Lower lobe of right lung (tissue), 2 donors: Measurements from ENCODE around the gene B3GALT6. TPM values are rescaled to one million over a fixed set of nuclear protein-coding genes. Genes with fewer than 3 reads are reported as not detected.
"Not testable (repeated sequence)": the region's sequence is repeated elsewhere in the genome, so short reads cannot be mapped to it uniquely, and the experiment has no call there.

Source experiments
- ATAC-seq, 2 donors: fragments of 200-7000 bp; cut with Tn5 transposase; one replicate each; pipeline ENCODE4 v1.9.1; 2020 to 2022; ENCODE audit warnings: mild to moderate bottlenecking in 2 of 2, moderate library complexity in 2 of 2
- DNase-seq: peaks from one replicate; pipeline ENCODE4 v3.0.0-alpha.2; 2020
- H3K27ac ChIP-seq: fragments of 200-600 bp; one replicate; pipeline ENCODE4 v1.8.0; 2022
- H3K27me3 ChIP-seq: fragments of 200-600 bp; one replicate; pipeline ENCODE4 v1.8.0; 2022; ENCODE audit warnings: low read depth
- H3K36me3 ChIP-seq: fragments of 200-600 bp; one replicate; pipeline ENCODE4 v1.8.0; 2022; ENCODE audit warnings: mild to moderate bottlenecking
- H3K4me1 ChIP-seq: fragments of 200-600 bp; one replicate; pipeline ENCODE4 v1.8.0; 2022
- H3K4me3 ChIP-seq: fragments of 200-600 bp; one replicate; pipeline ENCODE4 v1.8.0; 2022; ENCODE audit warnings: mild to moderate bottlenecking
- H3K9me3 ChIP-seq: fragments of 200-600 bp; one replicate; pipeline ENCODE4 v1.8.0; 2022
- intact Hi-C: fragments of 100-400 bp; cut with DNase I; formaldehyde crosslinking; loops from one replicate; pipeline ENCODE4 v1.11.0; 2022
- total RNA-seq: library from RNA; stranded (reverse); fragmentation: NEBNext Ultra II Directional; extraction: Animal tissue kit (Norgen Biotek cat#: 25700); gene quantifications from one replicate; pipeline ENCODE4 v1.2.1, GENCODE V29; 2021
- TF ChIP-seq, protein P1 (sequence below): fragments of 200-600 bp; IDR thresholded peaks from one replicate; pipeline ENCODE4 v1.8.0; 2022; ENCODE audit warnings: antibody characterized with exemption, mild to moderate bottlenecking
- donor health status: DM: no; HTN: yes; CAD: no; lungs with severe emphysema.

B3GALT6 gene
- total RNA-seq, 1 donor from 2014 or later, result 13.7 TPM

DNA sequence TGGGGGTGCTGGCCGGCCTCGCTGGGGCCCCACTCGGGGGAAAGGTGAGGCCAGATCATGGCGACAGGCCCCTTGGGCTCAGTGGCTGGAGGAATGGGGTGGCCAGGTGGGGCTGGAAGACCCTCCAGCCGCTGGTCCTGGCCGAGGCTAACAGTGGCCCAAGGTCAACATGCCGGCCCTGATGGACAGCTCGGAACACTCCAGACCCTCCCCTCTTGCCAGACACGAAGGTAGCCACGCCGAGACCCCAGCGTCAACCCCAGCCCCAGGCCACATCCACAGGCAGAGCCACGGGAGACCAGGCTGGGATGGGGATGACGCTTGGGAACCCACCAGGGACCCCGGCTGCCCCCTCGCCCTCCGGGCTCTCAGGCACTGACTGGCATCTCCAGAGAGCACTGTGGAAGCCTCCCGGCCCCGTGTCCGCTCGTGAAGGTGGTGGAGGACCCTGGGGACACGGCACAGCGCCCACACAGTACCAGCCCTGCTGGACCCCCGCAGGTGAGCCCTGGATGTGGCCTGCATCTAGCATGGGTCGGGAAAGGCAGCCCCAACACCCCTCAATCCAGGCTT lies 15.4 kb downstream of the B3GALT6 start:
- peaks cover 2% of the 10 kb centered on the region for H3K36me3 ChIP-seq
- peaks cover 36% of the 10 kb centered on the region for H3K27me3 ChIP-seq
- H3K27ac ChIP-seq, result no peak overlapping the region
- no peak overlapping the region for H3K4me3 ChIP-seq
- H3K4me1 ChIP-seq, result no peaks in the 10 kb centered on the region
- TF ChIP-seq, protein P1, sequence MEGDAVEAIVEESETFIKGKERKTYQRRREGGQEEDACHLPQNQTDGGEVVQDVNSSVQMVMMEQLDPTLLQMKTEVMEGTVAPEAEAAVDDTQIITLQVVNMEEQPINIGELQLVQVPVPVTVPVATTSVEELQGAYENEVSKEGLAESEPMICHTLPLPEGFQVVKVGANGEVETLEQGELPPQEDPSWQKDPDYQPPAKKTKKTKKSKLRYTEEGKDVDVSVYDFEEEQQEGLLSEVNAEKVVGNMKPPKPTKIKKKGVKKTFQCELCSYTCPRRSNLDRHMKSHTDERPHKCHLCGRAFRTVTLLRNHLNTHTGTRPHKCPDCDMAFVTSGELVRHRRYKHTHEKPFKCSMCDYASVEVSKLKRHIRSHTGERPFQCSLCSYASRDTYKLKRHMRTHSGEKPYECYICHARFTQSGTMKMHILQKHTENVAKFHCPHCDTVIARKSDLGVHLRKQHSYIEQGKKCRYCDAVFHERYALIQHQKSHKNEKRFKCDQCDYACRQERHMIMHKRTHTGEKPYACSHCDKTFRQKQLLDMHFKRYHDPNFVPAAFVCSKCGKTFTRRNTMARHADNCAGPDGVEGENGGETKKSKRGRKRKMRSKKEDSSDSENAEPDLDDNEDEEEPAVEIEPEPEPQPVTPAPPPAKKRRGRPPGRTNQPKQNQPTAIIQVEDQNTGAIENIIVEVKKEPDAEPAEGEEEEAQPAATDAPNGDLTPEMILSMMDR, result no peak
- peak in 1 of 2 donors; percentile 21 for ATAC-seq
- intact Hi-C loops, result no loop called here
- no peak for DNase-seq
- H3K9me3 ChIP-seq, result no peaks in the 10 kb centered on the region

DNA sequence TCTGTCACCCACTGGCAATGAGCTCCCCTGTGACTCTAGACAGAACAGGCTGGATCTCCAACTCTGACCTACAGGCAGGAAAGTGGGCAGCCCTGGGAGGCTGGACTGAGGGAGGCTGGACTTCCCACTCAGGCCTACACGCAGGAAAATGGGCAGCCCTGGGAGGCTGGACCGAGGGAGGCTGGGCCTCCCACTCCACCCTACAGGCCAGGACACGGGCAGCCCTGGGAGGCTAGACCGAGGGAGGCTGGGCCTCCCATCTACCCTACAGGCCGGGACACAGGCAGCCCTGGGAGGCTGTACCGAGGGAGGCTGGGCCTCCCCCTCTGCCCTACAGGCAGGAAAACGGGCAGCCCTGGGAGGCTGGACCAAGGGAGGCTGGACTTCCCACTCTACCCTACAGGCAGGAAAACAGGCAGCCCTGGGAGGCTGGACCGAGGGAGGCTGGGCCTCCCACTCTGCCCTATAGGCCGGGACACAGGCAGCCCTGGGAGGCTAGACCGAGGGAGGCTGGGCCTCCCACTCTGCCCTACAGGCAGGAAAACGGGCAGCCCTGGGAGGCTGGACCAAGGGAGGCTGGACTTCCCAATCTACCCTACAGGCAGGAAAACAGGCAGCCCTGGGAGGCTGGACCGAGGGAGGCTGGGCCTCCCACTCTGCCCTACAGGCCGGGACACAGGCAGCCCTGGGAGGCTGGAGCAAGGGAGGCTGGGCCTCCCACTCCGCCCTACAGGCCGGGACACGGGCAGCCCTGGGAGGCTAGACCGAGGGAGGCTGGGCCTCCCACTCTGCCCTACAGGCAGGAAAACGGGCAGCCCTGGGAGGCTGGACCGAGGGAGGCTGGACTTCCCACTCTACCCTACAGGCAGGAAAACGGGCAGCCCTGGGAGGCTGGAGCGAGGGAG lies 16.2 kb downstream of the B3GALT6 start:
- ATAC-seq, H3K4me3 ChIP-seq, intact Hi-C loops, H3K4me1 ChIP-seq, DNase-seq, H3K9me3 ChIP-seq, H3K36me3 ChIP-seq, H3K27ac ChIP-seq: not testable (repeated sequence)
- peaks cover 36% of the 10 kb centered on the region for H3K27me3 ChIP-seq

DNA sequence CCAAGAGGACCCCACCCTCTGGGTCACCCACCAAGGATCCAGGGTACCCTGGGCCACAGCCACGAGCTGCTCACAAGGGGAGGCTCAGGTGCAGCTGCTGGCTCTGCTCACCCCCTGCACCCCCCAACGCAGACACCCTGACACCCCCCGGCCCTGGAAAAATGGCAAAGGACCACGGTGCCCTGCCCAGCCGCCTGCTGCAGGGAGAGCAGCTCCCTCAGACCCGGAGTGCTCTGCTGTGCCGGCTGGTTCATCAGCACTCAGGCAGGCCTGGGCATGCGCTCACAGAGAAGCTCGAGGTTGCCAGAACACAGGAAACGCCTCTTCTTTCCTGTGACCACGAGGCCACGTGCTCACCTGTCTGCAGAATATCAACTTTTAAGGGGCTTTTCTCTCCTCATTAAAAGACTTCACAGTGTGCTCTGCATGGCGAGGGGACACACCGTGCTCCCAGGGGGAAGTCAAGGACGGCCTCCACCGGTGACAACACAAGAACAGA lies 18.8 kb downstream of the B3GALT6 start:
- Histone ChIP-seq H3K27me3 (peaks cover 19% of the 10 kb centered on the region), H3K4me3 (no peak overlapping the region), H3K4me1 (no peaks in the 10 kb centered on the region), H3K9me3 (no peaks in the 10 kb centered on the region), H3K36me3 (peaks cover 34% of the 10 kb centered on the region), H3K27ac (no peak overlapping the region)
- peak; percentile 12 for ATAC-seq
- TF ChIP-seq, protein P1, result no peak
- no peak for DNase-seq
- intact Hi-C loops, result no loop called here

- no peak overlapping the region for H3K27ac ChIP-seq
- no peaks in the 10 kb centered on the region for H3K4me1 ChIP-seq
- H3K9me3 ChIP-seq, result no peaks in the 10 kb centered on the region
- no peak overlapping the region for H3K4me3 ChIP-seq
- H3K27me3 ChIP-seq, result no peaks in the 10 kb centered on the region
- TF ChIP-seq, protein P1, result no peak
- no peak for ATAC-seq
- peaks cover 47% of the 10 kb centered on the region for H3K36me3 ChIP-seq
- intact Hi-C loops, result no loop called here
- DNase-seq, result no peak
These were observed 21.3 kb downstream of the B3GALT6 start for GRCh38 chr1:1253314-1253713.

DNA sequence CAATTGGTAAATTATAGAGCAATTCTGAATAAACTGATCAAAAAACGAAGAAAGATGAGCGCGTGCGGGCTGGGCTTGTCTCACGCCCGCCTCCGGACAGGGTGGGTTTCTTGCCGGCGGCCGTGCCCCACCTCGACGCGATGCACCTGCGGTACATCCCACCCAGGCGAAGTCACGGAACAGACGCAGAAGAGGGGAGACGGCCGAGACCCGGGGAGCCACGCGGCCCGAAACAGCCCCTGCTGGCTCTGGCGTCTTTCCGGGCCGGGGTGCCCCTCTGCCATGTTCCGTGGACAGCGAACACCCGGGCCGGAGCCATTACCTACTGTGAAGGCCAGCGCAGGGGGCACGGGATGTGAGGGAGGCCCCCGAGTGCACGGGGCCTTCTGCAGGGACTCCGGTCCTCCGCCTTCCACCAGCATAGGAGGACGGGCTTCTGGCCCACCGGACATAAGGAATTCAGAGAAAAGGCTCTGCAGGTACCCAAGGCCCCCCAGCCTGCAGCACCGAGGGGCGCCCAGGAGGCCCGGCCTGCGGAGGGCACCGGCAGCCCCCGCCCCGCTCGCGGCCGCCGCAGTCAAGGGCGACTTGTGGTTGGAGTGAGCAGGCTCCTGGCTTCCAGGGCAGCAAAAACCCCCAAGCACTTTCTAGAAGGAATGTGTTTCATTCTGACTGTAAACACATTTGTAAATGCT lies 22.1 kb downstream of the B3GALT6 start:
- H3K27ac ChIP-seq, result no peak overlapping the region
- H3K36me3 ChIP-seq, result peaks cover 53% of the 10 kb centered on the region
- H3K4me3 ChIP-seq, result no peak overlapping the region
- TF ChIP-seq, protein P1, result no peak
- intact Hi-C loops, result no loop called here
- no peaks in the 10 kb centered on the region for H3K9me3 ChIP-seq
- no peak for DNase-seq
- no peaks in the 10 kb centered on the region for H3K4me1 ChIP-seq
- peak in 1 of 2 donors; percentile 11 for ATAC-seq
- H3K27me3 ChIP-seq, result no peaks in the 10 kb centered on the region
